ENCODE data around the gene SMPD1.
"Not testable (repeated sequence)": the region's sequence is repeated elsewhere in the genome, so short reads cannot be mapped to it uniquely, and the experiment has no call there.

SMPD1 gene

GRCh38 chr11:6390718-6391469 is 620 bp downstream of the SMPD1 start:
- no peak for DNase-seq

- DNase-seq = no peak
Measured at GRCh38 chr11:6391537-6392134, 1.4 kb downstream of the SMPD1 start.

- DNase-seq = not testable (repeated sequence)
Measured at GRCh38 chr11:6392251-6392650, 2.0 kb downstream of the SMPD1 start.

- DNase-seq = no peak
Measured at GRCh38 chr11:6393989-6394670, 3.9 kb downstream of the SMPD1 start.

GRCh38 chr11:6395470-6396060 is 5.3 kb downstream of the SMPD1 start:
- DNase-seq = no peak

- no peak for DNase-seq
Measured at GRCh38 chr11:6397156-6397555, 6.9 kb downstream of the SMPD1 start.

- DNase-seq = no peak
Measured at GRCh38 chr11:6397636-6398035, 7.4 kb downstream of the SMPD1 start.

- no peak for DNase-seq
Measured at GRCh38 chr11:6400431-6401345, 10.4 kb downstream of the SMPD1 start.

GRCh38 chr11:6401464-6401863 is 11.2 kb downstream of the SMPD1 start:
- no peak for DNase-seq

- DNase-seq = no peak
Measured at GRCh38 chr11:6402061-6402470, 11.8 kb downstream of the SMPD1 start.

- DNase-seq = no peak
Measured at GRCh38 chr11:6402561-6402981, 12.3 kb downstream of the SMPD1 start.

- no peak for DNase-seq
Measured at GRCh38 chr11:6403539-6403938, 13.3 kb downstream of the SMPD1 start.

GRCh38 chr11:6404342-6405051 is 14.2 kb downstream of the SMPD1 start:
- peak; percentile 54 for DNase-seq

GRCh38 chr11:6405052-6405667 is 14.9 kb downstream of the SMPD1 start:
- DNase-seq = peak; percentile 77

- DNase-seq = no peak
Measured at GRCh38 chr11:6405846-6406245, 15.6 kb downstream of the SMPD1 start.

GRCh38 chr11:6406370-6406769 is 16.1 kb downstream of the SMPD1 start:
- no peak for DNase-seq

GRCh38 chr11:6410695-6411430 is 20.6 kb downstream of the SMPD1 start:
- DNase-seq = no peak

GRCh38 chr11:6411594-6412031 is 21.3 kb downstream of the SMPD1 start:
- DNase-seq = no peak

GRCh38 chr11:6413791-6414201 is 23.5 kb downstream of the SMPD1 start:
- no peak for DNase-seq

GRCh38 chr11:6414874-6415328 is 24.6 kb downstream of the SMPD1 start:
- no peak for DNase-seq
